ENCODE data around the gene FASN.
A peak's percentile ranks its signal among the peaks of the same experiment; 100 is the strongest.

Gene FASN

GRCh38 chr17:82118168-82118814 is 20.3 kb upstream of the FASN start:
- FAIRE-seq, result no peak

GRCh38 chr17:82117139-82118090 is 19.4 kb upstream of the FASN start:
- FAIRE-seq (no peak), DNase-seq (ENCODE audit: low spot score) (no peak)

More at GRCh38 chr17:82118168-82118814, 20.3 kb upstream of the FASN start:
- no peak for DNase-seq (ENCODE audit: low spot score)

GRCh38 chr17:82116246-82116645 is 18.2 kb upstream of the FASN start:
- no peak for FAIRE-seq

GRCh38 chr17:82114872-82115271 is 16.8 kb upstream of the FASN start:
- DNase-seq (ENCODE audit: low spot score), result no peak
- no peak for FAIRE-seq

More at GRCh38 chr17:82116246-82116645, 18.2 kb upstream of the FASN start:
- no peak for DNase-seq (ENCODE audit: low spot score)

- no peak for FAIRE-seq
- no peak for DNase-seq (ENCODE audit: low spot score)
Measured at GRCh38 chr17:82114447-82114846, 16.4 kb upstream of the FASN start.

GRCh38 chr17:82113941-82114340 is 15.9 kb upstream of the FASN start:
- DNase-seq (ENCODE audit: low spot score), result no peak
- no peak for FAIRE-seq

- no peak for FAIRE-seq
- DNase-seq (ENCODE audit: low spot score), result no peak
Measured at GRCh38 chr17:82113422-82113821, 15.4 kb upstream of the FASN start.

- DNase-seq (ENCODE audit: low spot score), result no peak
- FAIRE-seq, result no peak
Measured at GRCh38 chr17:82112914-82113311, 14.9 kb upstream of the FASN start.

- FAIRE-seq (no peak), DNase-seq (ENCODE audit: low spot score) (no peak)
Measured at GRCh38 chr17:82112181-82112913, 14.3 kb upstream of the FASN start.

- FAIRE-seq (peak; percentile 59), DNase-seq (ENCODE audit: low spot score) (peak; percentile 40)
Measured at GRCh38 chr17:82110298-82110697, 12.3 kb upstream of the FASN start.

GRCh38 chr17:82108961-82109475 is 11.0 kb upstream of the FASN start:
- FAIRE-seq, result no peak
- no peak for DNase-seq (ENCODE audit: low spot score)

GRCh38 chr17:82108496-82108945 is 10.5 kb upstream of the FASN start:
- DNase-seq (ENCODE audit: low spot score), result no peak
- FAIRE-seq, result no peak

GRCh38 chr17:82108038-82108437 is 10.0 kb upstream of the FASN start:
- FAIRE-seq (no peak), DNase-seq (ENCODE audit: low spot score) (no peak)

GRCh38 chr17:82107341-82107860 is 9.4 kb upstream of the FASN start:
- DNase-seq (ENCODE audit: low spot score), result no peak
- no peak for FAIRE-seq

GRCh38 chr17:82106688-82107305 is 8.8 kb upstream of the FASN start:
- DNase-seq (ENCODE audit: low spot score) (no peak), FAIRE-seq (no peak)

GRCh38 chr17:82105882-82106687 is 8.0 kb upstream of the FASN start:
- DNase-seq (ENCODE audit: low spot score), result peak; percentile 19

GRCh38 chr17:82105417-82105881 is 7.4 kb upstream of the FASN start:
- FAIRE-seq (no peak), DNase-seq (ENCODE audit: low spot score) (no peak)

More at GRCh38 chr17:82105882-82106687, 8.0 kb upstream of the FASN start:
- no peak for FAIRE-seq

GRCh38 chr17:82104797-82105416 is 6.9 kb upstream of the FASN start:
- no peak for FAIRE-seq
- DNase-seq (ENCODE audit: low spot score), result no peak
